Neural progenitor cell (in vitro differentiated cells): Measurements from ENCODE around the gene ZNF511. TPM values are rescaled to one million over a fixed set of nuclear protein-coding genes. Genes with fewer than 3 reads are reported as not detected.
"Not testable (repeated sequence)": the region's sequence is repeated elsewhere in the genome, so short reads cannot be mapped to it uniquely, and the experiment has no call there.

Experiments used
- DNase-seq: peaks from one replicate; pipeline ENCODE4 v3.0.0-alpha.2; 2016; ENCODE audit warnings: low spot score
- H2AFZ ChIP-seq: fragments of 200-600 bp; sonication (generic); replicated peaks from 2 replicates; pipeline ENCODE4 v1.6.1; 2016; ENCODE audit warnings: antibody characterized with exemption
- H3F3A ChIP-seq: fragments of 200-600 bp; sonication (generic); 2 replicates; pipeline ENCODE4 v1.6.1; 2016; ENCODE audit warnings: antibody characterized with exemption, low read depth
- H3K27ac ChIP-seq: fragments of 200-600 bp; sonication (generic); 2 replicates; pipeline ENCODE4 v1.5.1; 2016; ENCODE audit warnings: mild to moderate bottlenecking
- H3K27me3 ChIP-seq: fragments of 200-600 bp; sonication (generic); 2 replicates; pipeline ENCODE4 v1.6.1; 2016; ENCODE audit warnings: mild to moderate bottlenecking, moderate library complexity
- H3K36me3 ChIP-seq: fragments of 200-600 bp; sonication (generic); 2 replicates; pipeline ENCODE4 v1.5.1; 2016
- H3K4me1 ChIP-seq: fragments of 200-600 bp; sonication (generic); 2 replicates; pipeline ENCODE4 v1.6.1; 2016; ENCODE audit warnings: mixed run types
- H3K4me2 ChIP-seq: fragments of 200-600 bp; sonication (generic); 2 replicates; pipeline ENCODE4 v1.6.1; 2016
- H3K4me3 ChIP-seq: fragments of 200-600 bp; sonication (generic); 2 replicates; pipeline ENCODE4 v1.5.1; 2016
- H3K79me2 ChIP-seq: fragments of 200-600 bp; sonication (generic); 2 replicates; pipeline ENCODE4 v1.6.1; 2016; ENCODE audit warnings: low read depth
- H3K9ac ChIP-seq: fragments of 200-600 bp; sonication (generic); 2 replicates; pipeline ENCODE4 v1.6.1; 2016
- H3K9me3 ChIP-seq: fragments of 200-600 bp; sonication (generic); 2 replicates; pipeline ENCODE4 v1.5.1; 2016; ENCODE audit warnings: low read depth
- H4K20me1 ChIP-seq: fragments of 200-600 bp; sonication (generic); 2 replicates; pipeline ENCODE4 v1.6.1; 2016; ENCODE audit warnings: low read depth
- H3K27ac Mint-ChIP-seq: 3 replicates; pipeline ENCODE4 v1.8.0; 2021; ENCODE audit warnings: mixed read lengths
- H3K27me3 Mint-ChIP-seq: 2 replicates; pipeline ENCODE4 v1.8.0; 2022; ENCODE audit warnings: low read depth, mild to moderate bottlenecking, inconsistent platforms, moderate library complexity, mixed read lengths; ENCODE audit not compliant: insufficient read depth
- H3K36me3 Mint-ChIP-seq: 3 replicates; pipeline ENCODE4 v1.8.0; 2021; ENCODE audit warnings: mixed read lengths
- H3K4me1 Mint-ChIP-seq: 3 replicates; pipeline ENCODE4 v1.8.0; 2021; ENCODE audit warnings: mixed read lengths
- H3K4me3 Mint-ChIP-seq: 3 replicates; pipeline ENCODE4 v1.8.0; 2021; ENCODE audit warnings: mild to moderate bottlenecking, moderate library complexity, mixed read lengths
- H3K9me3 Mint-ChIP-seq: 3 replicates; pipeline ENCODE4 v1.8.0; 2020; ENCODE audit warnings: mixed read lengths
- CTCF ChIP-seq: fragments of 200-600 bp; sonication (generic); IDR thresholded peaks from 2 replicates; pipeline ENCODE4 v1.5.1; 2017; ENCODE audit warnings: antibody characterized with exemption, mild to moderate bottlenecking
- EZH2 ChIP-seq: fragments of 200-600 bp; sonication (generic); IDR thresholded peaks from 2 replicates; pipeline ENCODE4 v1.6.1; 2017; ENCODE audit warnings: antibody characterized with exemption, mild to moderate bottlenecking, moderate library complexity
- EZH2phosphoT487 ChIP-seq: fragments of 200-600 bp; sonication (generic); IDR thresholded peaks from 2 replicates; pipeline ENCODE4 v1.6.1; 2017; ENCODE audit warnings: antibody characterized with exemption
- total RNA-seq: library from RNA; depleted of rRNA; stranded (reverse); fragments of >200 nt; gene quantifications from 2 replicates; pipeline ENCODE4 v1.2.3, GENCODE V29; 2015; ENCODE audit warnings: low replicate concordance

The ZNF511 gene
- total RNA-seq, 1 donor from 2014 or later = 44.4 TPM

GRCh38 chr10:133264461-133264860 lies 44.3 kb upstream of the ZNF511 start:
- no peaks in the 10 kb centered on the region for H3K36me3 Mint-ChIP-seq
- no peak for DNase-seq
- Histone ChIP-seq H3K4me2 (no peak overlapping the region), H3K79me2 (no peaks in the 10 kb centered on the region), H3F3A (no peaks in the 10 kb centered on the region), H2AFZ (no peak overlapping the region), H4K20me1 (no peaks in the 10 kb centered on the region), H3K27ac (no peak overlapping the region), H3K9ac (no peak overlapping the region), H3K9me3 (no peaks in the 10 kb centered on the region), H3K27me3 (peaks cover 29% of the 10 kb centered on the region), H3K4me1 (peaks cover 9% of the 10 kb centered on the region), H3K4me3 (no peak overlapping the region), H3K36me3 (no peaks in the 10 kb centered on the region)
- TF ChIP-seq EZH2 (no peak), CTCF (no peak), EZH2phosphoT487 (no peak)
- H3K4me1 Mint-ChIP-seq = peaks cover 29% of the 10 kb centered on the region
- no peak overlapping the region for H3K4me3 Mint-ChIP-seq
- no peaks in the 10 kb centered on the region for H3K9me3 Mint-ChIP-seq
- no peak overlapping the region for H3K27ac Mint-ChIP-seq
- peaks cover 12% of the 10 kb centered on the region for H3K27me3 Mint-ChIP-seq

DNA sequence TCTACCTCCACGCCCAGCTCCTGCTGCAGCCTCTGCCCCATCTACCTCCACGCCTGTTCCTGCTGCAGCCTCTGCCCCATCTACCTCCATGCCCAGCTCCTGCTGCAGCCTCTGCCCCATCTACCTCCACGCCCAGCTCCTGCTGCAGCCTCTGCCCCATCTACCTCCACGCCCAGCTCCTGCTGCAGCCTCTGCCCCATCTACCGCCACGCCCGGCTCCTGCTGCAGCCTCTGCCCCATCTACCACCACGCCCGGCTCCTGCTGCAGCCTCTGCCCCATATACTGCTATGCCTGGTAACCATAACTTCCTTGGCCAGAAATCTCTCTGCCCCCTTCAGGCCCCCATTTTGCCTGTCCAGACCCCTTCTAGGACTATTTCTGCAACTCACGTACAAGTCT lies 43.7 kb upstream of the ZNF511 start:
- not testable (repeated sequence) for H3K36me3 Mint-ChIP-seq

DNA sequence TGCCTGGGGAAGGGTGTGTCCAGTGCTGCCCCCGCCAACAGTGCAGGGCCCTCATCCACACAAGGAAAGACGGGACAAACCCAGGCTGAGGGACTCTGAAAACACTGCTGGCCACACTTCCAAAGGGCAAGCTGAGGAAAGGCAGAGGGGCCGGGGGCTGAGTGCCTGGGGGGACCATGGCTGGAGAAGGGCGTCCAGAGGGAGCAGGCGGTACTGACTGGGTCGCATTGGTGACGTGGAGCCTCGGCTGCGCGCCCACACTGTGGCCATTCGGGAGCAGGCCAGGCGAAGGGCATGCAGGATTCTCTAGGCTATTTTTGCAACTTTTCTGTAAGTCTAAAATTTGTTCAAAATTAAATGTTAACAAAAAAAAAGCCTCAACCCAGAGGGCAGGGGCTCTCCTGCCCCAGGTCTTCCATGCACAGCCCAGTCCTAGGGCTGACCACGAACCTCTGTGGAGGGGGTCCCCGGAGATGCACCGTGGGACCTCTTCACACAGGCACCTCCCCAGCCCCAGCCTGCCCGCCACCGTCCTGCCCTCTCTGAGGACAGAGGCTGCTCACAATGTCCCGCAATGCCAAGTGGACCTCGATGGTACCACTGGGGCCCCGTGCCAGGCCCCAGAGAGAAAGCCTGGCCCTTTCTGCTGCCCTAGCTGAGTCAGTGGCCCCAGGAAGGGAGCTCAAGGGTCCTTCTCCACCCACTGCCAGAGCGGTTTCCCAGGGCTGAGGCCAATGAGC lies 42.5 kb upstream of the ZNF511 start:
- DNase-seq = no peak
- TF ChIP-seq EZH2phosphoT487 (no peak), EZH2 (no peak), CTCF (no peak)
- Histone ChIP-seq H3F3A (no peaks in the 10 kb centered on the region), H4K20me1 (no peaks in the 10 kb centered on the region), H3K27me3 (peaks cover 23% of the 10 kb centered on the region), H3K79me2 (no peaks in the 10 kb centered on the region), H3K9me3 (no peaks in the 10 kb centered on the region), H2AFZ (no peak overlapping the region), H3K4me1 (peaks cover 7% of the 10 kb centered on the region), H3K27ac (no peak overlapping the region), H3K36me3 (no peaks in the 10 kb centered on the region), H3K4me3 (no peak overlapping the region), H3K4me2 (no peak overlapping the region), H3K9ac (no peak overlapping the region)
- Mint-ChIP-seq H3K36me3 (no peaks in the 10 kb centered on the region), H3K27ac (no peak overlapping the region), H3K27me3 (peaks cover 10% of the 10 kb centered on the region), H3K9me3 (no peaks in the 10 kb centered on the region), H3K4me3 (peak overlapping the region; percentile 43), H3K4me1 (peaks cover 21% of the 10 kb centered on the region)

More for the DNA sequence above, 43.7 kb upstream of the ZNF511 start:
- not testable (repeated sequence) for H4K20me1 ChIP-seq, H3K9me3 Mint-ChIP-seq, H3K36me3 ChIP-seq, H3K27ac Mint-ChIP-seq, H3F3A ChIP-seq, H3K27ac ChIP-seq, H3K79me2 ChIP-seq, H3K4me3 ChIP-seq, H3K9me3 ChIP-seq, H3K4me1 ChIP-seq, H2AFZ ChIP-seq, H3K4me2 ChIP-seq, H3K9ac ChIP-seq, DNase-seq, H3K4me3 Mint-ChIP-seq
- Mint-ChIP-seq H3K4me1 (peaks cover 23% of the 10 kb centered on the region), H3K27me3 (peaks cover 12% of the 10 kb centered on the region)
- peaks cover 29% of the 10 kb centered on the region for H3K27me3 ChIP-seq

GRCh38 chr10:133267293-133267692 lies 41.4 kb upstream of the ZNF511 start:
- no peaks in the 10 kb centered on the region for H3K9me3 Mint-ChIP-seq
- H3K4me3 Mint-ChIP-seq = no peak overlapping the region
- no peaks in the 10 kb centered on the region for H3F3A ChIP-seq
- TF ChIP-seq CTCF (no peak), EZH2 (no peak), EZH2phosphoT487 (no peak)
- no peak overlapping the region for H3K9ac ChIP-seq
- DNase-seq = no peak
- peaks cover 18% of the 10 kb centered on the region for H3K4me1 Mint-ChIP-seq
- H3K79me2 ChIP-seq = no peaks in the 10 kb centered on the region
- peaks cover 10% of the 10 kb centered on the region for H3K27me3 Mint-ChIP-seq
- H3K27ac ChIP-seq = no peak overlapping the region
- no peaks in the 10 kb centered on the region for H3K9me3 ChIP-seq
- H3K27me3 ChIP-seq = peaks cover 20% of the 10 kb centered on the region
- H2AFZ ChIP-seq = no peak overlapping the region
- H3K36me3 ChIP-seq = no peaks in the 10 kb centered on the region
- H3K36me3 Mint-ChIP-seq = no peaks in the 10 kb centered on the region
- H3K4me1 ChIP-seq = peaks cover 3% of the 10 kb centered on the region
- no peak overlapping the region for H3K4me3 ChIP-seq
- H4K20me1 ChIP-seq = no peaks in the 10 kb centered on the region
- no peak overlapping the region for H3K27ac Mint-ChIP-seq
- no peak overlapping the region for H3K4me2 ChIP-seq
